Tibial nerve (tissue), 4 donors: ENCODE results near the gene SMAD4. TPM values are rescaled to one million over a fixed set of nuclear protein-coding genes. Genes with fewer than 3 reads are reported as not detected.
A peak's percentile ranks its signal among the peaks of the same experiment; 100 is the strongest.
"Not testable (repeated sequence)": the region's sequence is repeated elsewhere in the genome, so short reads cannot be mapped to it uniquely, and the experiment has no call there.

Experiments used
- DNase-seq, 2 donors: peaks; one replicate each; pipeline ENCODE4 v3.0.0-alpha.2; 2019; ENCODE audit warnings: low spot score in 2 of 2
- H3K27ac ChIP-seq, 4 donors: fragments of 200-600 bp; sonication (generic) in 3 of 4; one replicate each; pipeline ENCODE4 v1.5.1; 2017 to 2019; ENCODE audit warnings: mild to moderate bottlenecking in 1 of 4
- H3K27me3 ChIP-seq, 2 donors: fragments of 200-600 bp; sonication (generic) in 1 of 2; one replicate each; pipeline versions ENCODE4 v1.5.1 to v1.6.0; 2017 to 2019
- H3K36me3 ChIP-seq, 3 donors: fragments of 200-600 bp; sonication (generic); one replicate each; pipeline ENCODE4 v1.5.1; 2018 to 2019
- H3K4me1 ChIP-seq, 4 donors: fragments of 200-600 bp; sonication (generic) in 3 of 4; one replicate each; pipeline ENCODE4 v1.5.1; 2017 to 2019
- H3K4me3 ChIP-seq, 4 donors: fragments of 200-600 bp; sonication (generic) in 3 of 4; one replicate each; pipeline ENCODE4 v1.5.1; 2017 to 2019; ENCODE audit warnings: mild to moderate bottlenecking in 1 of 4, moderate library complexity in 1 of 4
- H3K9me3 ChIP-seq, 4 donors: fragments of 200-600 bp; sonication (generic) in 3 of 4; one replicate each; pipeline ENCODE4 v1.5.1; 2017 to 2019
- EP300 ChIP-seq, 2 donors: sonication (generic); formaldehyde crosslinking; IDR thresholded peaks; one replicate each; pipeline ENCODE4 v1.6.1; 2017; ENCODE audit warnings: antibody characterized with exemption in 2 of 2, mild to moderate bottlenecking in 1 of 2
- POLR2A ChIP-seq, 2 donors: fragments of 450-650 bp; IDR thresholded peaks; one replicate each; pipeline ENCODE4 v1.6.1; 2017; ENCODE audit warnings: antibody characterized with exemption in 2 of 2, mild to moderate bottlenecking in 2 of 2, moderate library complexity in 2 of 2
- WGBS, 2 donors: methylation state at CpG; one replicate each; pipeline ENCODE4 v1.1.5; 2018; 5-methylcytosine and 5-hydroxymethylcytosine counted together
- total RNA-seq, 4 donors: library from RNA; depleted of rRNA; stranded (reverse); fragments of >200 nt; gene quantifications; one replicate each; pipeline ENCODE4 v1.1.0, GENCODE V29; 2016
- TF ChIP-seq, protein P1 (sequence below), 5 experiments: fragments of 200-600 bp in 3 of 5; fragments of 450-650 bp in 2 of 5; sonication (generic) in 3 of 5; IDR thresholded peaks; one replicate each; pipeline ENCODE4 v1.5.1; 2016 to 2019; ENCODE audit warnings: antibody characterized with exemption in 5 of 5, mild to moderate bottlenecking in 3 of 5, moderate library complexity in 2 of 5

Gene SMAD4
- total RNA-seq, 4 donors from 2014 or later = 100 to 182 (median 148) TPM

GRCh38 chr18:51108330-51108729, 78.3 kb downstream of the SMAD4 start:
- TF ChIP-seq, protein P1, sequence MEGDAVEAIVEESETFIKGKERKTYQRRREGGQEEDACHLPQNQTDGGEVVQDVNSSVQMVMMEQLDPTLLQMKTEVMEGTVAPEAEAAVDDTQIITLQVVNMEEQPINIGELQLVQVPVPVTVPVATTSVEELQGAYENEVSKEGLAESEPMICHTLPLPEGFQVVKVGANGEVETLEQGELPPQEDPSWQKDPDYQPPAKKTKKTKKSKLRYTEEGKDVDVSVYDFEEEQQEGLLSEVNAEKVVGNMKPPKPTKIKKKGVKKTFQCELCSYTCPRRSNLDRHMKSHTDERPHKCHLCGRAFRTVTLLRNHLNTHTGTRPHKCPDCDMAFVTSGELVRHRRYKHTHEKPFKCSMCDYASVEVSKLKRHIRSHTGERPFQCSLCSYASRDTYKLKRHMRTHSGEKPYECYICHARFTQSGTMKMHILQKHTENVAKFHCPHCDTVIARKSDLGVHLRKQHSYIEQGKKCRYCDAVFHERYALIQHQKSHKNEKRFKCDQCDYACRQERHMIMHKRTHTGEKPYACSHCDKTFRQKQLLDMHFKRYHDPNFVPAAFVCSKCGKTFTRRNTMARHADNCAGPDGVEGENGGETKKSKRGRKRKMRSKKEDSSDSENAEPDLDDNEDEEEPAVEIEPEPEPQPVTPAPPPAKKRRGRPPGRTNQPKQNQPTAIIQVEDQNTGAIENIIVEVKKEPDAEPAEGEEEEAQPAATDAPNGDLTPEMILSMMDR (IDR thresholded peaks at IDR 0.05) = no peak
- no peak for TF ChIP-seq POLR2A (IDR thresholded peaks at IDR 0.05)
- Histone ChIP-seq H3K36me3 (no peaks in the 10 kb centered on the region), H3K27ac (no peak overlapping the region), H3K4me1 (peaks cover 0 to 8% (median 3%) of the 10 kb centered on the region in 4 donors), H3K9me3 (peaks cover 0 to 4% (median 0%) of the 10 kb centered on the region in 4 donors), H3K27me3 (no peaks in the 10 kb centered on the region), H3K4me3 (no peak overlapping the region)
- DNase-seq = no peak
- WGBS, 2 donors = 72 to 77% methylated on average over 5 of the region's 5 CpGs

DNA sequence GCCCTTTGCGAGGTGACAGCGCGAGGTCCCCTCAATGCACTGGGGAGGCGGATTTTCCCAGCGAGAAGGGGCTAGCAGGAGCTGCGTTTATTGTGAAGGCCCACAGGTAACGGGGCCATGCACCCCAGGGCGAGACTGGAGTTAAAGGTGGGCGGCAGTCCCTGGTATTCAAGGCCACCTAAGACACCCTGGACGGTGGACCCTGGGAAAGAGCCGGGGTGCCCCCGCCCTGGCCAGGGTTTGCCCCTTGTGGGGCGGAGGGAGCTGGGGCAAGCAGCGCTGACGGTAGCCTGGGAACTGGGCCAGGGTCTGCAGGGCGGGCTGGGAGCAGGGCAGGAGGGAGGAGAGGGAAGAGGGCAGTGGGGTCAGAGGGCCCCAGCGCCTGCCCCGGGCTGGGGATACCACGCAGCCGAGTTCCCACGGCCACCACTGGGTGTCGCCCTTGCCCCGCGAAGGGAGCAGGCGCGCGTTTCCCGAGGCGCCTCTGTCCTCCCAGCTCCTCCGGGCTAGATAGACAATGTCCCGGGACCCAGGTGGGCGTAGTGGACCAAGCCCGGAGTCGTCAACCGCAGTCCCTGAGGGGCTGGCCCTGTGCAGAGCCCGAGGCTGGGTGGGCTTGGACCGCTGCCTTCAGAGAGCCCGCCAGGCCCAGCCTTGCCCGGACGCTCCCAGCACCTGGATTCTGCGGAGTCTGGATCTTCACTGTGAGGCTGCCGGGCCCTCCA, 80.2 kb downstream of the SMAD4 start:
- Histone ChIP-seq H3K36me3 (no peaks in the 10 kb centered on the region), H3K9me3 (peaks cover 0 to 4% (median 0%) of the 10 kb centered on the region in 4 donors), H3K4me1 (peaks cover 0 to 8% (median 3%) of the 10 kb centered on the region in 4 donors), H3K4me3 (peak overlapping the region in 1 of 4 donors; percentile 21), H3K27ac (no peak overlapping the region), H3K27me3 (no peaks in the 10 kb centered on the region)
- 39 to 49% methylated on average over 21 to 36 of the region's 42 CpGs for WGBS, 2 donors
- DNase-seq = peak; percentile 47 to 61
- TF ChIP-seq EP300 (IDR thresholded peaks at IDR 0.05) = no peak
- no peak for TF ChIP-seq POLR2A (IDR thresholded peaks at IDR 0.05)
- TF ChIP-seq, protein P1 (IDR thresholded peaks at IDR 0.05) = peak; percentile 88 to 97 (median 95)

DNA sequence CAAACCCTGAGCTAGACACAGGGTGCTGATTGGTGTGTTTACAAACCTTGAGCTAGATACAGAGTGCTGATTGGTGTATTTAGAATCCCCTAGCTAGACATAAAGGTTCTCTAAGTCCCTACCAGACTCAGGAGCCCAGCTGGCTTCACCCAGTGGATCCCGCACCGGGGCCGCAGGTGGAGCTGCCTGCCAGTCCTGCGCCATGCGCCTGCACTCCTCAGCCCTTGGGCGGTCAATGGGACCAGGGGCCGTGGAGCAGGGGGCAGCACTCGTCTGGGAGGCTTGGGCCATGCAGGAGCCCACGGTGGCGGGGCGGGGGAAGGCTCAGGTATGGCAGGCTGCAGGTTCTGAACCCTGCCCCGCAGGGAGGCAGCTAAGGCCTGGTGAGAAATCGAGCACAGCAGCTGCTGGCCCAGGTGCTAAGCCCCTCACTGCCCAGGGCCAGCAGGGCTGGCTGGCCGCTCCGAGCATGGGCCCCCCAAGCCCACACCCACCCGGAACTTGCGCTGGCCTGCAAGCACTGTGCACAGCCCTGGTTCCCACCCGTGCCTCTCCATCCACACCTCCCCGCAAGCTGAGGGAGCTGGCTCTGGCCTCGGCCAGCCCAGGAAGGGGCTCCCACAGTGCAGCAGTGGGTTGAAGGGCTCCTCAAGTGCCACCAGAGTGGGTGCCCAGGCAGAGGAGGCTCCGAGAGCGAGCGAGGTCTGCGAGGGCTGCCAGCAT, 81.8 kb downstream of the SMAD4 start:
- H3K9me3 ChIP-seq, H3K4me3 ChIP-seq, H3K36me3 ChIP-seq, H3K27ac ChIP-seq, H3K27me3 ChIP-seq, DNase-seq, H3K4me1 ChIP-seq: not testable (repeated sequence)
- WGBS, 2 donors = 97 to 98% methylated on average over 17 to 18 of the region's 24 CpGs

GRCh38 chr18:51116996-51117395, 87.0 kb downstream of the SMAD4 start:
- not testable (repeated sequence) for H3K4me3 ChIP-seq, H3K9me3 ChIP-seq, DNase-seq, H3K27me3 ChIP-seq, H3K4me1 ChIP-seq, H3K36me3 ChIP-seq, H3K27ac ChIP-seq
- WGBS, 2 donors = 98 to 100% methylated on average over 1 to 14 of the region's 25 CpGs

- H3K4me1 ChIP-seq, H3K36me3 ChIP-seq, DNase-seq, H3K27ac ChIP-seq, H3K9me3 ChIP-seq, H3K27me3 ChIP-seq, H3K4me3 ChIP-seq: not testable (repeated sequence)
- WGBS, 2 donors = 90 to 93% methylated on average over 11 of the region's 11 CpGs
These were observed 89.5 kb downstream of the SMAD4 start for GRCh38 chr18:51119561-51119960.

DNA sequence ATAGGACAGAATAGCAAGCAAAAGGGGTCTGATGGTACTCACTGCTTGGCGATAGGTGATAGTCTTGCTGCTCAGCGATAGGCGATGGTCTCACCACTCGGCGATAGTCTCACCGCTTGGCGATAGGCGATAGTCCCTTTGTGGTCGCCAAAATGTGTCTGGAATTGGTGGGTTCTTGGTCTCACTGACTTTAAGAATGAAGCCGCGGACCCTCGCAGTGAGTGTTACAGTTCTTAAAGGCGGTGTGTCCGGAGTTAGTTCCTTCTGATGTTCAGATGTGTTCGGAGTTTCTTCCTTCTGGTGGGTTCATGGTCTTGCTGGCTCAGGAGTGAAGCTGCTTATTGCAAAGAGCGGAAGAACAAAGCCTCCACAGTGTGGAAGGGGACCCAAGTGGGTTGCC, 90.0 kb downstream of the SMAD4 start:
- DNase-seq, H3K9me3 ChIP-seq, H3K36me3 ChIP-seq, H3K27me3 ChIP-seq, H3K4me1 ChIP-seq, H3K4me3 ChIP-seq, H3K27ac ChIP-seq: not testable (repeated sequence)
- WGBS, 2 donors = 96 to 98% methylated on average over 16 of the region's 16 CpGs

GRCh38 chr18:51120809-51121596, 91.0 kb downstream of the SMAD4 start:
- Histone ChIP-seq H3K27ac (no peak overlapping the region), H3K4me3 (no peak overlapping the region), H3K4me1 (no peaks in the 10 kb centered on the region), H3K27me3 (no peaks in the 10 kb centered on the region), H3K36me3 (no peaks in the 10 kb centered on the region), H3K9me3 (peaks cover 0 to 3% (median 0%) of the 10 kb centered on the region in 4 donors)
- TF ChIP-seq POLR2A (IDR thresholded peaks at IDR 0.05) = no peak
- TF ChIP-seq EP300 (IDR thresholded peaks at IDR 0.05) = no peak
- TF ChIP-seq, protein P1 (IDR thresholded peaks at IDR 0.05) = no peak
- 87 to 95% methylated on average over 9 to 17 of the region's 33 CpGs for WGBS, 2 donors
- DNase-seq = no peak
